Astrocyte (in vitro differentiated cells and primary cell): ENCODE results near the gene SPTB. TPM values are rescaled to one million over a fixed set of nuclear protein-coding genes. Genes with fewer than 3 reads are reported as not detected.

ENCODE experiments used
- DNase-seq: peaks from one replicate; pipeline ENCODE4 v3.0.0-alpha.2; 2010; ENCODE audit warnings: low read depth
- FAIRE-seq: peaks from 2 replicates; lab custom pipeline; 2011; peaks lifted over from hg19 to GRCh38; lab: Jason Lieb, UNC
- H2AFZ ChIP-seq: 2 replicates; pipeline ENCODE4 v1.6.0; 2012; ENCODE audit warnings: low read depth, low read length, inconsistent platforms
- H3K27ac ChIP-seq: 2 replicates; pipeline ENCODE4 v1.5.1; 2011; ENCODE audit warnings: low read depth, low read length, inconsistent platforms
- H3K27me3 ChIP-seq: 2 replicates; pipeline ENCODE4 v1.6.0; 2011; ENCODE audit warnings: low read length, inconsistent platforms; ENCODE audit not compliant: insufficient read depth
- H3K36me3 ChIP-seq: 2 replicates; pipeline ENCODE4 v1.5.1; 2011; ENCODE audit warnings: low read length, inconsistent platforms; ENCODE audit not compliant: insufficient read depth
- H3K4me1 ChIP-seq: 2 replicates; pipeline ENCODE4 v1.5.1; 2011; ENCODE audit warnings: low read length, inconsistent platforms; ENCODE audit not compliant: insufficient read depth
- H3K4me2 ChIP-seq: 2 replicates; pipeline ENCODE4 v1.6.0; 2012; ENCODE audit warnings: low read length, inconsistent platforms
- H3K4me3 ChIP-seq: 2 replicates; pipeline ENCODE4 v1.5.1; 2011; ENCODE audit warnings: low read depth, mild to moderate bottlenecking, low read length, inconsistent platforms; ENCODE audit not compliant: insufficient read depth
- H3K79me2 ChIP-seq: 2 replicates; pipeline ENCODE4 v1.6.0; 2012; ENCODE audit warnings: mild to moderate bottlenecking, low read length, inconsistent platforms; ENCODE audit not compliant: insufficient read depth
- H3K9ac ChIP-seq: 2 replicates; pipeline ENCODE4 v1.6.0; 2012; ENCODE audit warnings: mild to moderate bottlenecking, low read length, inconsistent platforms
- H3K9me3 ChIP-seq: 2 replicates; pipeline ENCODE4 v1.5.1; 2012; ENCODE audit warnings: low read depth, mild to moderate bottlenecking, low read length, inconsistent platforms; ENCODE audit not compliant: insufficient read depth
- H4K20me1 ChIP-seq: 2 replicates; pipeline ENCODE4 v1.6.0; 2012; ENCODE audit warnings: low read length, inconsistent platforms; ENCODE audit not compliant: insufficient read depth
- H3K27ac Mint-ChIP-seq: one replicate; pipeline ENCODE4 v1.8.0; 2021; ENCODE audit warnings: mild to moderate bottlenecking, mixed read lengths; ENCODE audit not compliant: unreplicated experiment
- H3K27me3 Mint-ChIP-seq: one replicate; pipeline ENCODE4 v1.8.0; 2021; ENCODE audit warnings: low read depth, mixed read lengths; ENCODE audit not compliant: unreplicated experiment
- H3K36me3 Mint-ChIP-seq: one replicate; pipeline ENCODE4 v1.8.0; 2021; ENCODE audit warnings: low read depth, mixed read lengths; ENCODE audit not compliant: unreplicated experiment
- H3K4me1 Mint-ChIP-seq: one replicate; pipeline ENCODE4 v1.8.0; 2021; ENCODE audit warnings: low read depth, mixed read lengths; ENCODE audit not compliant: unreplicated experiment
- H3K4me3 Mint-ChIP-seq: one replicate; pipeline ENCODE4 v1.8.0; 2021; ENCODE audit warnings: mild to moderate bottlenecking, moderate library complexity, mixed read lengths; ENCODE audit not compliant: unreplicated experiment
- H3K9me3 Mint-ChIP-seq: one replicate; pipeline ENCODE4 v1.8.0; 2021; ENCODE audit warnings: mild to moderate bottlenecking, mixed read lengths; ENCODE audit not compliant: unreplicated experiment
- CTCF ChIP-seq: IDR thresholded peaks from 2 replicates; pipeline ENCODE4 v1.5.1; 2011; ENCODE audit warnings: low read depth, mild to moderate bottlenecking, inconsistent platforms, low read length, moderate library complexity; ENCODE audit not compliant: insufficient read depth
- EZH2 ChIP-seq: IDR thresholded peaks from 2 replicates; pipeline ENCODE4 v1.6.1; 2012; ENCODE audit warnings: mild to moderate bottlenecking, low read length, inconsistent platforms; ENCODE audit not compliant: insufficient read depth
- total RNA-seq: library from RNA; stranded (reverse); gene quantifications from 2 replicates; pipeline ENCODE4 v1.2.1, GENCODE V29; 2021

Gene SPTB
- total RNA-seq, 1 donor from 2014 or later: 0.32 TPM

DNA sequence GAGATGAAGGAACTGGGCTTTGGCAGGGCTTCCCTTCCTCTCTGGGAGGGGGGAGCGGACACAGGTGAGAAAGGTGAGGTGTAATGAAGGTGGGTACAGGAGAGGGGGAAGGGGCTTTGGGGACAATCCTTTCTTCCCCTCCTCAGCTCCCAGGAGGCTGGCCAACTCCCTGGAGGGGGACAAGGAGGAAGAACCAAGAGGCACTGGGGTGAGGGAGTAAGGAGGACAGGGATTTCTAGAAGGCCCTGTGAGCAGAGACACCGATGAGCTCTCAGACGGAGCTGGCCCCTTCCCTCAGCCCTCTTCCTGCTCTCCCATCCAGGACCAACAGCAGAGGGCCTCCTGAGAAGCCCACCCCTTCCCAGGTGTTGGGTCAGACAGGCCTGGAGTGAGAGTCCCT is 122.1 kb downstream of the SPTB start:
- Histone ChIP-seq H3K27me3 (no peaks in the 10 kb centered on the region), H3K9me3 (no peaks in the 10 kb centered on the region), H3K4me2 (peak overlapping the region; percentile 60), H3K4me3 (no peak overlapping the region), H4K20me1 (no peaks in the 10 kb centered on the region), H3K27ac (peak overlapping the region; percentile 86), H3K36me3 (no peaks in the 10 kb centered on the region), H3K9ac (peak overlapping the region; percentile 77), H3K79me2 (no peaks in the 10 kb centered on the region), H2AFZ (no peak overlapping the region), H3K4me1 (peaks cover 50% of the 10 kb centered on the region)
- peak overlapping the region; percentile 92 for H3K27ac Mint-ChIP-seq
- FAIRE-seq (no peak), DNase-seq (no peak)
- H3K4me1 Mint-ChIP-seq: peaks cover 62% of the 10 kb centered on the region
- no peaks in the 10 kb centered on the region for H3K36me3 Mint-ChIP-seq
- no peak overlapping the region for H3K4me3 Mint-ChIP-seq
- TF ChIP-seq EZH2 (no peak), CTCF (no peak)
- no peaks in the 10 kb centered on the region for H3K9me3 Mint-ChIP-seq
- H3K27me3 Mint-ChIP-seq: no peaks in the 10 kb centered on the region

DNA sequence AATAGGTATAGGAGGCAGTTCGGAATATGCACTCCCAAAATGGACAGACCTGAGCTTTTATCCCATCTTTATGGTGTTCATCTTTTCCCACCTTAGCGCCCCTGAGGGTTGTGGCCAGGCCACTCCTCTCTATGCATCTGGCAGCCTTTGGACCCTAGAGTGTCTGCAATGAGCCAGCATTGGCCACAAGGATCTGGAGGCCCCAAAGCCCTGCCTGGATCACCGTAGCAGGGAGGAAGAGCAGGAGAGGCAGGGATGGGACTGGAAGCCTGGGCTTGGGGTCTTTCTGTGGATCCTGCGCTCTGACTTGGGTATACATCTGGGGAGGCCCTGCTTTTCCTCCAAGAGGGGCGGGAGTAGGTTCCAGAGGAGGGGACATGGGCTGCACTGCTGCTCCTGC is 123.0 kb downstream of the SPTB start:
- Mint-ChIP-seq H3K4me1 (peaks cover 56% of the 10 kb centered on the region), H3K27me3 (no peaks in the 10 kb centered on the region), H3K36me3 (no peaks in the 10 kb centered on the region), H3K27ac (peak overlapping the region; percentile 29), H3K9me3 (no peaks in the 10 kb centered on the region), H3K4me3 (no peak overlapping the region)
- TF ChIP-seq EZH2 (no peak), CTCF (no peak)
- Histone ChIP-seq H3K27me3 (no peaks in the 10 kb centered on the region), H3K4me1 (peaks cover 41% of the 10 kb centered on the region), H3K9me3 (no peaks in the 10 kb centered on the region), H3K4me3 (no peak overlapping the region), H3K36me3 (no peaks in the 10 kb centered on the region), H3K27ac (no peak overlapping the region), H3K4me2 (no peak overlapping the region), H3K79me2 (no peaks in the 10 kb centered on the region), H3K9ac (no peak overlapping the region), H4K20me1 (no peaks in the 10 kb centered on the region), H2AFZ (no peak overlapping the region)
- no peak for FAIRE-seq
- no peak for DNase-seq

- H2AFZ ChIP-seq: no peak overlapping the region
- Mint-ChIP-seq H3K9me3 (no peaks in the 10 kb centered on the region), H3K27ac (no peak overlapping the region), H3K4me1 (peaks cover 47% of the 10 kb centered on the region), H3K27me3 (no peaks in the 10 kb centered on the region), H3K36me3 (peaks cover 2% of the 10 kb centered on the region), H3K4me3 (no peak overlapping the region)
- no peak overlapping the region for H3K9ac ChIP-seq
- peaks cover 32% of the 10 kb centered on the region for H3K4me1 ChIP-seq
- H3K9me3 ChIP-seq: no peaks in the 10 kb centered on the region
- H3K36me3 ChIP-seq: no peaks in the 10 kb centered on the region
- no peak overlapping the region for H3K27ac ChIP-seq
- no peak overlapping the region for H3K4me2 ChIP-seq
- H3K4me3 ChIP-seq: no peak overlapping the region
- no peaks in the 10 kb centered on the region for H3K27me3 ChIP-seq
- TF ChIP-seq CTCF (no peak), EZH2 (no peak)
- H3K79me2 ChIP-seq: no peaks in the 10 kb centered on the region
- no peak for FAIRE-seq
- peak; percentile 42 for DNase-seq
- no peaks in the 10 kb centered on the region for H4K20me1 ChIP-seq
Measured at GRCh38 chr14:64755781-64756221, 123.9 kb downstream of the SPTB start.
